Measurements from ENCODE around the gene SPAG5.

Gene SPAG5

GRCh38 chr17:28570716-28571360 is 28.0 kb downstream of the SPAG5 start:
- peak; percentile 64 for DNase-seq

GRCh38 chr17:28569446-28569845 is 29.4 kb downstream of the SPAG5 start:
- no peak for DNase-seq

GRCh38 chr17:28567604-28568003 is 31.2 kb downstream of the SPAG5 start:
- no peak for DNase-seq

GRCh38 chr17:28563475-28563874 is 35.4 kb downstream of the SPAG5 start:
- DNase-seq = no peak

- no peak for DNase-seq
These were observed 43.8 kb downstream of the SPAG5 start for GRCh38 chr17:28555022-28555421.

- no peak for DNase-seq
These were observed 44.3 kb downstream of the SPAG5 start for GRCh38 chr17:28554565-28554964.

GRCh38 chr17:28553000-28553505 is 45.8 kb downstream of the SPAG5 start:
- no peak for DNase-seq

GRCh38 chr17:28552176-28552999 is 46.4 kb downstream of the SPAG5 start, which contains the start of gene UNC119:
Gene UNC119, minus strand, starts transcription at chr17:28552624. Its CDS starts 67 bp downstream, at chr17:28552557.
- peak; percentile 86 for DNase-seq

GRCh38 chr17:28551421-28552175 is 47.2 kb downstream of the SPAG5 start:
- DNase-seq = no peak

GRCh38 chr17:28550858-28551257 is 48.0 kb downstream of the SPAG5 start:
- no peak for DNase-seq

GRCh38 chr17:28549236-28550132 is 49.3 kb downstream of the SPAG5 start:
- DNase-seq = peak; percentile 61

- DNase-seq = no peak
These were observed 50.3 kb downstream of the SPAG5 start for GRCh38 chr17:28548417-28549130.

GRCh38 chr17:28547623-28548416 is 51.0 kb downstream of the SPAG5 start:
- peak; percentile 93 for DNase-seq

GRCh38 chr17:28547096-28547622 is 51.7 kb downstream of the SPAG5 start:
- DNase-seq = no peak

GRCh38 chr17:28545787-28546415 is 52.9 kb downstream of the SPAG5 start:
- no peak for DNase-seq

GRCh38 chr17:28545141-28545503 is 53.7 kb downstream of the SPAG5 start:
- no peak for DNase-seq

GRCh38 chr17:28544402-28545140 is 54.3 kb downstream of the SPAG5 start:
- no peak for DNase-seq

GRCh38 chr17:28541439-28541838 is 57.4 kb downstream of the SPAG5 start:
- no peak for DNase-seq

- no peak for DNase-seq
These were observed 58.6 kb downstream of the SPAG5 start for GRCh38 chr17:28540231-28540630.

All from stimulated activated CD8-positive, alpha-beta memory T cell treated with anti-CD3 and anti-CD28 coated beads, Interleukin-4, amount 100 ng/mL, for 48 hours (primary cell).